Endothelial cell of umbilical vein (primary cell): Measurements from ENCODE around the gene MYADML2. TPM values are rescaled to one million over a fixed set of nuclear protein-coding genes. Genes with fewer than 3 reads are reported as not detected.
"Not testable (repeated sequence)": the region's sequence is repeated elsewhere in the genome, so short reads cannot be mapped to it uniquely, and the experiment has no call there.

Experiments used
- BruUV-seq: library from RNA; stranded (reverse); fragments of 400-500 nt; replicated peaks from 2 replicates; lab custom pipeline; 2021; lab: Mats Ljungman, UMichigan
- CTCF ChIA-PET: fragments of 300-600, 350-600 bp; sonication (Branson Sonifier 250); formaldehyde crosslinking; loops from one replicate; lab custom pipeline; 2021; ENCODE audit warnings: antibody characterized with exemption, inconsistent platforms; lab: Charles Lee
- POLR2A ChIA-PET: fragments of 300-600, 350-600 bp; sonication (Branson Sonifier 250); formaldehyde crosslinking; loops from one replicate; lab custom pipeline; 2021; ENCODE audit warnings: antibody characterized with exemption, inconsistent platforms; lab: Charles Lee
- DNase-seq: peaks from one replicate; pipeline ENCODE4 v3.0.0-alpha.2; 2011; ENCODE audit warnings: low read depth, low spot score
- FAIRE-seq: peaks from 2 replicates; lab custom pipeline; 2011; peaks lifted over from hg19 to GRCh38; lab: Jason Lieb, UNC
- H2AFZ ChIP-seq: 2 replicates; pipeline ENCODE4 v1.6.0; 2012; ENCODE audit warnings: low read depth, low read length, control low read depth, inconsistent platforms
- H3K27ac ChIP-seq: 2 replicates; pipeline ENCODE4 v1.5.1; 2011; ENCODE audit warnings: low read depth, mild to moderate bottlenecking, control low read depth, low read length, moderate library complexity; ENCODE audit not compliant: insufficient read depth
- H3K27me3 ChIP-seq, 2 experiments: 2 replicates each; pipeline versions ENCODE4 v1.6.0 to v1.6.1; 2011; ENCODE audit warnings: low read length in 2 of 2, mixed read lengths in 1 of 2; ENCODE audit not compliant: control insufficient read depth in 2 of 2, insufficient read depth in 2 of 2
- H3K36me3 ChIP-seq, 2 experiments: 2 replicates in 1 of 2; 3 replicates in 1 of 2; pipeline ENCODE4 v1.5.1; 2011; ENCODE audit warnings: low read length in 2 of 2, mild to moderate bottlenecking in 1 of 2, moderate library complexity in 1 of 2; ENCODE audit not compliant: control insufficient read depth in 2 of 2, insufficient read depth in 2 of 2; ENCODE audit errors: extremely low read depth in 1 of 2
- H3K4me1 ChIP-seq: 3 replicates; pipeline ENCODE4 v1.5.1; 2011; ENCODE audit warnings: mild to moderate bottlenecking, low read length; ENCODE audit not compliant: control insufficient read depth, insufficient read depth; ENCODE audit errors: extremely low read depth
- H3K4me2 ChIP-seq: 2 replicates; pipeline ENCODE4 v1.6.1; 2011; ENCODE audit warnings: low read length, control low read depth, mixed read lengths; ENCODE audit not compliant: insufficient read depth
- H3K4me3 ChIP-seq, 3 experiments: fragments of 200-600 bp in 1 of 3; sonication (generic), shearing (Covaris generic) in 1 of 3; replicated peaks in 1 of 3; 2 replicates each; pipeline ENCODE4 v1.5.1; 2011 to 2016; ENCODE audit warnings: control low read depth in 3 of 3, low read length in 3 of 3, mild to moderate bottlenecking in 2 of 3, inconsistent platforms in 1 of 3, low read depth in 1 of 3, moderate library complexity in 1 of 3; ENCODE audit not compliant: insufficient read depth in 1 of 3
- H3K79me2 ChIP-seq: 2 replicates; pipeline ENCODE4 v1.6.0; 2012; ENCODE audit warnings: low read length, inconsistent platforms; ENCODE audit not compliant: control insufficient read depth, insufficient read depth
- H3K9ac ChIP-seq: replicated peaks from 2 replicates; pipeline ENCODE3; 2011; ENCODE audit warnings: low read length, control low read depth; ENCODE audit not compliant: insufficient read depth; ENCODE audit errors: extremely low read depth
- H3K9me1 ChIP-seq: replicated peaks from 3 replicates; pipeline ENCODE4 v1.6.0; 2011; ENCODE audit warnings: mild to moderate bottlenecking, low read length; ENCODE audit not compliant: control insufficient read depth, insufficient read depth; ENCODE audit errors: extremely low read depth
- H3K9me3 ChIP-seq: replicated peaks from 2 replicates; pipeline ENCODE4 v1.5.1; 2012; ENCODE audit warnings: low read length, inconsistent platforms; ENCODE audit not compliant: control insufficient read depth, insufficient read depth
- H4K20me1 ChIP-seq: replicated peaks from 2 replicates; pipeline ENCODE3; 2011; ENCODE audit warnings: mild to moderate bottlenecking, low read length; ENCODE audit not compliant: control insufficient read depth, insufficient read depth; ENCODE audit errors: extremely low read depth
- EZH2 ChIP-seq: IDR thresholded peaks from 2 replicates; pipeline ENCODE4 v1.6.1; 2012; ENCODE audit warnings: borderline replicate concordance, low read depth, mild to moderate bottlenecking, moderate library complexity, low read length, inconsistent platforms; ENCODE audit not compliant: severe bottlenecking
- FOS ChIP-seq: IDR thresholded peaks from 2 replicates; pipeline ENCODE4 v1.6.1; 2011; ENCODE audit warnings: mild to moderate bottlenecking, low read length, moderate library complexity, borderline replicate concordance; ENCODE audit not compliant: insufficient read depth
- GATA2 ChIP-seq: IDR thresholded peaks from 2 replicates; pipeline ENCODE4 v1.7.0; 2011; ENCODE audit warnings: low read depth, mild to moderate bottlenecking, moderate library complexity, mixed read lengths, low read length; ENCODE audit not compliant: insufficient read length, insufficient read depth
- JUN ChIP-seq: IDR thresholded peaks from 2 replicates; pipeline ENCODE4 v1.6.1; 2011; ENCODE audit warnings: borderline replicate concordance, low read depth; ENCODE audit not compliant: insufficient read length, insufficient read depth
- MYC ChIP-seq: IDR thresholded peaks from one replicate; pipeline ENCODE4 v1.6.1; 2011; ENCODE audit warnings: mild to moderate bottlenecking, low read depth, low read length
- POLR2A ChIP-seq: IDR thresholded peaks from 2 replicates; pipeline ENCODE4 v1.6.1; 2012; ENCODE audit warnings: low read depth, mild to moderate bottlenecking, control low read depth, low read length
- POLR2AphosphoS5 ChIP-seq: IDR thresholded peaks from 2 replicates; pipeline ENCODE4 v1.6.1; 2012; ENCODE audit warnings: low read depth, mild to moderate bottlenecking, control low read depth, low read length, moderate library complexity; ENCODE audit not compliant: insufficient read depth
- dilution Hi-C: fragments of 300-500 bp; cut with MboI; formaldehyde crosslinking; loops from one replicate; pipeline ENCODE4 v1.15.0; 2019; ENCODE audit warnings: low sequenced_read_pairs; ENCODE audit not compliant: extremely low pct_ligation_motif_present
- intact Hi-C: fragments of 100-400 bp; cut with micrococcal nuclease; formaldehyde crosslinking; loops from one replicate; pipeline ENCODE4 v1.10.0; 2022
- polyA plus RNA-seq, 4 experiments: library from polyadenylated mRNA; depleted of rRNA in 3 of 4; stranded (reverse) in 3 of 4; unstranded in 1 of 4; fragments of >200 nt; gene quantifications; 2 replicates each; pipeline versions ENCODE4 v1.2.1 to v1.2.3, GENCODE V29; 2011 to 2012; ENCODE audit warnings: missing spikeins in 1 of 4
- total RNA-seq: library from RNA; stranded (reverse); gene quantifications from 2 replicates; pipeline ENCODE4 v1.2.3, GENCODE V29; 2021
- TF ChIP-seq, protein P1 (sequence below): IDR thresholded peaks from 2 replicates; pipeline ENCODE4 v1.6.1; 2011; ENCODE audit not compliant: insufficient read depth, insufficient read length
- TF ChIP-seq, protein P2 (sequence below), 2 donors: IDR thresholded peaks; 1 replicate in 1 of 2; 2 replicates in 1 of 2; pipeline ENCODE4 v1.5.1; 2011; ENCODE audit warnings: low read length in 2 of 2, mild to moderate bottlenecking in 2 of 2, moderate library complexity in 2 of 2, control low read depth in 1 of 2, inconsistent platforms in 1 of 2, low read depth in 1 of 2; ENCODE audit not compliant: insufficient read depth in 1 of 2; ENCODE audit errors: extremely low read depth in 1 of 2

Gene MYADML2
- total and polyA plus RNA-seq, 2 donors (not counting 3 experiments of a cell fraction or from before 2014, with no cell fraction given): not detected

DNA sequence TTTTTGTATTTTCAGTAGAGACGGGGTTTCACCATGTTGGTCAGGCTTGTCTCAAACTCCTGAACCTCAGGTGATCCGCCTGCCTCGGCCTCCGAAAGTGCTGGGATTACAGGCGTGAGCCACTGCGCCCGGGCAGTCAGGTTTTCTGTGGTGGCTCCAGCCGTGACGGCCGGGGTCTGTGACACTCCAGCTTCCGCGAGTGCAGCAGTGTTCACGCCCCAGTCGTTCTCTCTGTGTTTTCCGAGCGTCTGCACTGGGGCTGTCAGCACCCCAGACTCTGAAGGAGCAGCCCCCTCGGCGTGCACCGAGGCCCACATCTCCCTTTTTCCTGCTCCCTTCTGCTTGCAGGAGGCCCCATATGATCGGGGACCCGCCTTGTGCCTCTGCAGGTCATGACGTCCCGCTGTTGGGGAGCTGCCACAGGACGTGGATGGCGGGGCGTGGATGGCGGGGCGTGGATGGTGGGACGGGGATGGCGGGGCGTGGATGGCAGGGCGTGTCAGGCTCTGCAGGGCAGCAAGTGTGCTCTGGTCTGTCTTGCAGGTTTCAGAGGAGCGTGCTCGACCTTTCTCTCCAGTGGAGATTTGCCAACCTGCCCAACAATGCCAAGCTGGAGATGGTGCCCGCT, 36.1 kb upstream of the MYADML2 start:
- H3K36me3 ChIP-seq: peaks cover 0 to 18% of the 10 kb centered on the region in 2 experiments

DNA sequence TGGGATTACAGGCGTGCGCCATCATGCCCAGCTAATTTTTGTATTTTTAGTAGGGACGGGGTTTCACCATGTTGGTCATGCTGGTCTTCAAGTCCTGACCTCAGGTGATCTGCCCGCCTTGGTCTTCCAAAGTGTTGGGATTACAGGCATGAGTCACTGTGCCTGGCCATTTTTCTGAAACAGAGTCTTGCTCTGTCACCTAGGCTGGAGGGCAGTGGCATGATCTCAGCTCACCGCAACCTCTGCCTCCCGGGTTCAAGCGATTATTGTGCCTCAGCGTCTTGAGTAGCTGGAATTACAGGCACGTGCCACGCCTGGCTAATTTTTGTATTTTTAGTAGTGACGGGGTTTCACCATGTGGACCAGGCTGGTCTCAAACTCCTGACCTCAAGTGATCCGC, 34.5 kb upstream of the MYADML2 start:
- POLR2A ChIA-PET, H3K4me1 ChIP-seq, H3K27ac ChIP-seq, FAIRE-seq, dilution Hi-C loops, H3K79me2 ChIP-seq, H4K20me1 ChIP-seq, DNase-seq, H3K4me3 ChIP-seq, H2AFZ ChIP-seq, H3K9me3 ChIP-seq, H3K9me1 ChIP-seq, H3K4me2 ChIP-seq, intact Hi-C loops, H3K27me3 ChIP-seq, BruUV-seq, H3K9ac ChIP-seq: not testable (repeated sequence)
- H3K36me3 ChIP-seq: peaks cover 0 to 18% of the 10 kb centered on the region in 2 experiments
- CTCF ChIA-PET: interaction anchor here (1.4 kb wide), 1 partner anchor 49 kb away, joined by 3 read pairs; no protein-coding TSS in a partner anchor

More for the DNA sequence above, 36.1 kb upstream of the MYADML2 start:
- TF ChIP-seq FOS (no peak), JUN (no peak), POLR2A (no peak), MYC (no peak), EZH2 (no peak), POLR2AphosphoS5 (no peak), GATA2 (no peak)
- TF ChIP-seq, protein P1, sequence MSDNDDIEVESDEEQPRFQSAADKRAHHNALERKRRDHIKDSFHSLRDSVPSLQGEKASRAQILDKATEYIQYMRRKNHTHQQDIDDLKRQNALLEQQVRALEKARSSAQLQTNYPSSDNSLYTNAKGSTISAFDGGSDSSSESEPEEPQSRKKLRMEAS: no peak
- TF ChIP-seq, protein P2, sequence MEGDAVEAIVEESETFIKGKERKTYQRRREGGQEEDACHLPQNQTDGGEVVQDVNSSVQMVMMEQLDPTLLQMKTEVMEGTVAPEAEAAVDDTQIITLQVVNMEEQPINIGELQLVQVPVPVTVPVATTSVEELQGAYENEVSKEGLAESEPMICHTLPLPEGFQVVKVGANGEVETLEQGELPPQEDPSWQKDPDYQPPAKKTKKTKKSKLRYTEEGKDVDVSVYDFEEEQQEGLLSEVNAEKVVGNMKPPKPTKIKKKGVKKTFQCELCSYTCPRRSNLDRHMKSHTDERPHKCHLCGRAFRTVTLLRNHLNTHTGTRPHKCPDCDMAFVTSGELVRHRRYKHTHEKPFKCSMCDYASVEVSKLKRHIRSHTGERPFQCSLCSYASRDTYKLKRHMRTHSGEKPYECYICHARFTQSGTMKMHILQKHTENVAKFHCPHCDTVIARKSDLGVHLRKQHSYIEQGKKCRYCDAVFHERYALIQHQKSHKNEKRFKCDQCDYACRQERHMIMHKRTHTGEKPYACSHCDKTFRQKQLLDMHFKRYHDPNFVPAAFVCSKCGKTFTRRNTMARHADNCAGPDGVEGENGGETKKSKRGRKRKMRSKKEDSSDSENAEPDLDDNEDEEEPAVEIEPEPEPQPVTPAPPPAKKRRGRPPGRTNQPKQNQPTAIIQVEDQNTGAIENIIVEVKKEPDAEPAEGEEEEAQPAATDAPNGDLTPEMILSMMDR (IDR thresholded peaks at IDR 0.05; ENCODE audit: extremely low read depth in 1 of 2, insufficient read depth in 1 of 2, low read depth in 1 of 2, low read length in 2 of 2): no peak
- H3K9ac ChIP-seq: no peak overlapping the region
- no peak overlapping the region for H3K27ac ChIP-seq
- no peaks in the 10 kb centered on the region for H3K9me3 ChIP-seq
- no peak overlapping the region for H2AFZ ChIP-seq
- H3K4me1 ChIP-seq: peaks cover 2% of the 10 kb centered on the region
- no peak overlapping the region for H3K4me2 ChIP-seq
- no peaks in the 10 kb centered on the region for H3K79me2 ChIP-seq
- intact Hi-C loops: no loop called here
- dilution Hi-C loops: no loop called here
- DNase-seq: no peak
- ChIA-PET POLR2A (no interaction called here), CTCF (interaction anchor here (1.8 kb wide), 2 partner anchors 24 to 37 kb away, joined by 5 to 6 read pairs; no protein-coding TSS in a partner anchor)
- no peak for FAIRE-seq
- H3K27me3 ChIP-seq: no peaks in the 10 kb centered on the region
- H3K4me3 ChIP-seq: no peak overlapping the region
- no TSS peak for BruUV-seq
- no peaks in the 10 kb centered on the region for H3K9me1 ChIP-seq
- no peaks in the 10 kb centered on the region for H4K20me1 ChIP-seq
